Measurements from ENCODE around the gene SHB. TPM values are rescaled to one million over a fixed set of nuclear protein-coding genes. Genes with fewer than 3 reads are reported as not detected.

SHB gene
- total RNA-seq, 1 experiment from 2014 or later = 23.8 TPM

DNA sequence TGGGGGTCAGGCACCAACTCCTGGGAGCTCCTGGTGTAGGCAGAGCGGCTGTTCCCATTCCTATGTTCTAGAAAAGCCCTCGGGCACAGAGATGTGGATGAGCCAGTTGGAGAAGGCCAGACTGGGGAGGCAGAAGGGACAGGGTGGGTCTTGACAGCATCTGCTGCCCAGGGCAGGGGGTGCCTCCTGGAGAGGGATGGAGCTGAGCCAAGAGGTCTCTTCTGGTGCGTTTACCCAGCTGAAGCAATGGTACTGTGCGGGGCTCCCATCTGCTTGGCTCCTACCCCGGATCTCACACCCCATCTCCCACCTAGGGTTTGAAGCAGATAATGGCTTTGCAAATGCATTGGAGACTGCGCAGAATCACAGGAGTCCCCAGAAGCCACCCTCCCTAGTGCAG, 41.3 kb downstream of the SHB start:
- peak overlapping the region; percentile 93 for H3K27ac ChIP-seq
- peaks cover 64% of the 10 kb centered on the region for H3F3A ChIP-seq (ENCODE audit: insufficient read depth, low read depth)
- intact Hi-C loops (cut with micrococcal nuclease; ENCODE audit: unreplicated experiment) = no loop called here
- H3K4me2 ChIP-seq = peak overlapping the region; percentile 75
- H2AFZ ChIP-seq = no peak overlapping the region
- peaks cover 96% of the 10 kb centered on the region for H3K79me2 ChIP-seq (ENCODE audit: low read depth)
- DNase-seq = no peak
- H4K20me1 ChIP-seq (ENCODE audit: insufficient read depth) = peaks cover 9% of the 10 kb centered on the region; the same call in 1 of the 2 replicates
- no peaks in the 10 kb centered on the region for H3K9me3 ChIP-seq (ENCODE audit: insufficient read depth, low read depth)
- ChIA-PET POLR2A (ENCODE audit: unreplicated experiment) (no interaction called here), CTCF (no interaction called here)
- no peaks in the 10 kb centered on the region for H3K27me3 ChIP-seq (ENCODE audit: insufficient read depth, low read depth)
- BruUV-seq (replicated peaks) = no TSS peak
- no peak overlapping the region for H3K4me3 ChIP-seq
- TF ChIP-seq, protein P1, sequence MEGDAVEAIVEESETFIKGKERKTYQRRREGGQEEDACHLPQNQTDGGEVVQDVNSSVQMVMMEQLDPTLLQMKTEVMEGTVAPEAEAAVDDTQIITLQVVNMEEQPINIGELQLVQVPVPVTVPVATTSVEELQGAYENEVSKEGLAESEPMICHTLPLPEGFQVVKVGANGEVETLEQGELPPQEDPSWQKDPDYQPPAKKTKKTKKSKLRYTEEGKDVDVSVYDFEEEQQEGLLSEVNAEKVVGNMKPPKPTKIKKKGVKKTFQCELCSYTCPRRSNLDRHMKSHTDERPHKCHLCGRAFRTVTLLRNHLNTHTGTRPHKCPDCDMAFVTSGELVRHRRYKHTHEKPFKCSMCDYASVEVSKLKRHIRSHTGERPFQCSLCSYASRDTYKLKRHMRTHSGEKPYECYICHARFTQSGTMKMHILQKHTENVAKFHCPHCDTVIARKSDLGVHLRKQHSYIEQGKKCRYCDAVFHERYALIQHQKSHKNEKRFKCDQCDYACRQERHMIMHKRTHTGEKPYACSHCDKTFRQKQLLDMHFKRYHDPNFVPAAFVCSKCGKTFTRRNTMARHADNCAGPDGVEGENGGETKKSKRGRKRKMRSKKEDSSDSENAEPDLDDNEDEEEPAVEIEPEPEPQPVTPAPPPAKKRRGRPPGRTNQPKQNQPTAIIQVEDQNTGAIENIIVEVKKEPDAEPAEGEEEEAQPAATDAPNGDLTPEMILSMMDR (conservative IDR thresholded peaks at IDR 0.05) = no peak
- TF ChIP-seq EZH2 (IDR thresholded peaks at IDR 0.05; ENCODE audit: low read depth) = no peak
- no peaks in the 10 kb centered on the region for H3K36me3 ChIP-seq (ENCODE audit: low read depth)
- peaks cover 93% of the 10 kb centered on the region for H3K4me1 ChIP-seq (replicated peaks; ENCODE audit: insufficient read depth)
- no peaks in the 10 kb centered on the region for H3K9me2 ChIP-seq (ENCODE audit: insufficient read depth)

DNA sequence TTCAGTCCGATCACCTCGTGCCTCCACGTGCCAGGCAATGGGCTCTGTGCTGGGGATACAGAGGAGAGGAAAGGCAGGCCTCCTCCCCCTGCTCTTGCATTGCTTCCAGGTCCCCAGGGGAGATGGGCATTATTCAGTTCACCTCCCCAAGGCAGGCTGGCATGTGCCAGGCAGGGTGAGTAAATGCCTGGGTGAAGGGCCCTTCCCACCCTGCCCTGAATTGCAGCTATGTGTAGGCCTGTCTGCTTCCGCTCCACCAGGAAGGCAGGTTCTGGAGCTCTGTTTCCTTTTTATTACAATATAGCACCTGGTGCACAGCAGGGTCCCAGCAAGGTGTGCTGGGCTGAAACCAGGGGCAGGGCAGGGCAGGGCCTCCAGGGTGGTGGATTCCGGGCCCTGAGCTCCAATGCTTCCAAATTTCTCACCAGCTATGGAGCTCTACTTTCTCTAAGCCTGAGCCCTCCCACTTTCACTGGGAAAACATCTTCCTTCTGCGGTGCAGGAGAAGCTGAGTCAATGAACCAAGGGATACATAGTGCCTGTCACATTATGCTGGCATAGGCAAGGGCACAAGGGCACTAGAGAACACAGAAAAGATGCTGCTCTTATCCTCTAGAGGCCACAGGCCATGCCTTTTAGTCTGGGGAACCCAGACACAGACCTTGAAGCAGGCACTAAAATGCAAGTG, 42.0 kb downstream of the SHB start:
- H3K79me2 ChIP-seq (ENCODE audit: low read depth) = peaks cover 96% of the 10 kb centered on the region
- peaks cover 8% of the 10 kb centered on the region; the same call in 1 of the 2 replicates for H4K20me1 ChIP-seq (ENCODE audit: insufficient read depth)
- no peaks in the 10 kb centered on the region for H3K36me3 ChIP-seq (ENCODE audit: low read depth)
- H3K9me2 ChIP-seq (ENCODE audit: insufficient read depth) = no peaks in the 10 kb centered on the region
- no TSS peak for BruUV-seq (replicated peaks)
- H3K27ac ChIP-seq = peak overlapping the region; percentile 93
- peaks cover 58% of the 10 kb centered on the region for H3F3A ChIP-seq (ENCODE audit: insufficient read depth, low read depth)
- TF ChIP-seq, protein P1 (conservative IDR thresholded peaks at IDR 0.05) = no peak
- no peak for TF ChIP-seq EZH2 (IDR thresholded peaks at IDR 0.05; ENCODE audit: low read depth)
- ChIA-PET CTCF (interaction anchor here (0.7 kb wide), 1 partner anchor 10 kb away, joined by 3 read pairs; no protein-coding TSS in a partner anchor), POLR2A (ENCODE audit: unreplicated experiment) (interaction anchor here (0.6 to 1.6 kb wide), 3 partner anchors 21 to 227 kb away, joined by 8 to 12 read pairs (median 11); partner anchors contain the start of gene DCAF10)
- no peak overlapping the region for H2AFZ ChIP-seq
- peaks cover 93% of the 10 kb centered on the region for H3K4me1 ChIP-seq (replicated peaks; ENCODE audit: insufficient read depth)
- intact Hi-C loops (cut with micrococcal nuclease; ENCODE audit: unreplicated experiment) = no loop called here
- no peaks in the 10 kb centered on the region for H3K9me3 ChIP-seq (ENCODE audit: insufficient read depth, low read depth)
- H3K4me3 ChIP-seq = peak overlapping the region; percentile 28; the same call in 1 of the 2 replicates
- H3K4me2 ChIP-seq = peak overlapping the region; percentile 75
- DNase-seq = peak in 1 of 2 experiments; percentile 66
- no peaks in the 10 kb centered on the region for H3K27me3 ChIP-seq (ENCODE audit: insufficient read depth, low read depth)

DNA sequence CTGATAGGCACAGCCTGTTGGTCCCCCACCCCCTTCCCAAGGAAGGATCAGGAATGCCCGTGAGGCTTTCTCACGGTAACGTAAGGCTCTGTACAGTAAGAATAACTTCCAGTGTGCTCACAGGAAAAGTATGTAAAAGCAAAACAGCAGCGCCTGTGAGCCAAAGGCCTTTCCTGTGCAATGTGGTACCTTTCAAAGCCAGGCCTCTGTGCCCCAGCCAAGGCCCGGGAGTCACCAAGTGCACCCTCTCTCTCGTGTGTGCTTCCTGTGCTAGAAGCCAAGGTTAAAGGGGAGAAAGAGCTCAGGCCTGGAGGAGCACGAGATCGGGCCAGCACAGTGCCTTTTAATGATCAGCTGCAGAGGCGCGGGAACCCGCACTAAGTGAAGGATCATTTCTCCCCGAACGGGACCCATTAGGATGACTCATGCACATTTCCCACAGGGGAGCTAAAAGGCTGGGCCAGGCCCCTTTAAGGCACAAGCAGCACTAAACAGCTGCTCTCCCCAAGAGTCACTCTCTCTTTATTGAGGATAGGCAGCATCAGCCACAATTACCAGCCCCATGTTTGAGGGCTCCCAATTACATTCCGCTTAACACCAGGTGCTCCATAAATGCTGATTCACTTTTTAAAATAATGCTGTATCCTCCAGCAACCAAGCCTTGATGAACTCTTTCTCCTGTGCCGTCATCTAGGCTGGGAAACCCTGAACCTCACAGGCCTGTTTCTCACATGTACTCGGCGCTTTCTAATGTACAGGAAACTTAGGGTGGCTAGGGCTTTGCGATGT, 42.8 kb downstream of the SHB start:
- Histone ChIP-seq H3K9me2 (ENCODE audit: insufficient read depth) (no peaks in the 10 kb centered on the region), H2AFZ (no peak overlapping the region), H3K79me2 (ENCODE audit: low read depth) (peaks cover 96% of the 10 kb centered on the region), H3K4me2 (peak overlapping the region; percentile 75), H3K36me3 (ENCODE audit: low read depth) (no peaks in the 10 kb centered on the region), H3K4me1 (replicated peaks; ENCODE audit: insufficient read depth) (peaks cover 93% of the 10 kb centered on the region), H3F3A (ENCODE audit: insufficient read depth, low read depth) (peaks cover 63% of the 10 kb centered on the region), H4K20me1 (ENCODE audit: insufficient read depth) (peaks cover 4% of the 10 kb centered on the region; the same call in 1 of the 2 replicates), H3K4me3 (peak overlapping the region; percentile 28; the same call in 1 of the 2 replicates), H3K27me3 (ENCODE audit: insufficient read depth, low read depth) (no peaks in the 10 kb centered on the region), H3K27ac (peak overlapping the region; percentile 93), H3K9me3 (ENCODE audit: insufficient read depth, low read depth) (no peaks in the 10 kb centered on the region)
- ChIA-PET POLR2A (ENCODE audit: unreplicated experiment) (interaction anchor here (0.6 to 1.6 kb wide), 4 partner anchors 22 to 226 kb away, joined by 6 to 12 read pairs (median 10); partner anchors contain the start of gene DCAF10), CTCF (interaction anchor here (0.7 kb wide), 2 partner anchors 9 kb away, joined by 3 read pairs; no protein-coding TSS in a partner anchor)
- TF ChIP-seq, protein P1 (conservative IDR thresholded peaks at IDR 0.05) = no peak
- no peak for TF ChIP-seq EZH2 (IDR thresholded peaks at IDR 0.05; ENCODE audit: low read depth)
- DNase-seq = peak; percentile 61 to 93
- intact Hi-C loops (cut with micrococcal nuclease; ENCODE audit: unreplicated experiment) = no loop called here
- no TSS peak for BruUV-seq (replicated peaks)
